Sigmoid colon (tissue), 4 donors: Measurements from ENCODE around the gene MRTFA.

Experiments used
- EP300 ChIP-seq, 4 donors: sonication (generic); formaldehyde crosslinking; IDR thresholded peaks; one replicate each; pipeline ENCODE4 v1.6.1; 2017; ENCODE audit warnings: antibody characterized with exemption in 4 of 4
- POLR2A ChIP-seq, 2 donors: fragments of 450-650 bp; IDR thresholded peaks; one replicate each; pipeline ENCODE4 v1.6.1; 2016; ENCODE audit warnings: antibody characterized with exemption in 2 of 2, mild to moderate bottlenecking in 2 of 2, moderate library complexity in 2 of 2
- POLR2AphosphoS5 ChIP-seq, 4 donors: sonication (generic); formaldehyde crosslinking; IDR thresholded peaks; one replicate each; pipeline ENCODE4 v1.6.1; 2017; ENCODE audit warnings: antibody characterized with exemption in 4 of 4
- TF ChIP-seq, protein P1 (sequence below), 4 experiments: fragments of 450-650 bp in 3 of 4; fragments of 200-600 bp in 1 of 4; IDR thresholded peaks; one replicate each; pipeline ENCODE4 v1.5.1; 2016 to 2019; ENCODE audit warnings: antibody characterized with exemption in 4 of 4, mild to moderate bottlenecking in 3 of 4, moderate library complexity in 2 of 4

GRCh38 chr22:40627612-40628011, 8.9 kb downstream of the MRTFA start:
- TF ChIP-seq, protein P1, sequence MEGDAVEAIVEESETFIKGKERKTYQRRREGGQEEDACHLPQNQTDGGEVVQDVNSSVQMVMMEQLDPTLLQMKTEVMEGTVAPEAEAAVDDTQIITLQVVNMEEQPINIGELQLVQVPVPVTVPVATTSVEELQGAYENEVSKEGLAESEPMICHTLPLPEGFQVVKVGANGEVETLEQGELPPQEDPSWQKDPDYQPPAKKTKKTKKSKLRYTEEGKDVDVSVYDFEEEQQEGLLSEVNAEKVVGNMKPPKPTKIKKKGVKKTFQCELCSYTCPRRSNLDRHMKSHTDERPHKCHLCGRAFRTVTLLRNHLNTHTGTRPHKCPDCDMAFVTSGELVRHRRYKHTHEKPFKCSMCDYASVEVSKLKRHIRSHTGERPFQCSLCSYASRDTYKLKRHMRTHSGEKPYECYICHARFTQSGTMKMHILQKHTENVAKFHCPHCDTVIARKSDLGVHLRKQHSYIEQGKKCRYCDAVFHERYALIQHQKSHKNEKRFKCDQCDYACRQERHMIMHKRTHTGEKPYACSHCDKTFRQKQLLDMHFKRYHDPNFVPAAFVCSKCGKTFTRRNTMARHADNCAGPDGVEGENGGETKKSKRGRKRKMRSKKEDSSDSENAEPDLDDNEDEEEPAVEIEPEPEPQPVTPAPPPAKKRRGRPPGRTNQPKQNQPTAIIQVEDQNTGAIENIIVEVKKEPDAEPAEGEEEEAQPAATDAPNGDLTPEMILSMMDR (IDR thresholded peaks at IDR 0.05), result no peak
- TF ChIP-seq POLR2A (IDR thresholded peaks at IDR 0.05) (no peak), POLR2AphosphoS5 (IDR thresholded peaks at IDR 0.05) (no peak), EP300 (IDR thresholded peaks at IDR 0.05) (no peak)
